ENCODE data around the gene TSTD2.

TSTD2 gene

GRCh38 chr9:97632985-97633858 lies at the start of gene TSTD2, which contains the start of gene NCBP1:
Gene TSTD2, minus strand, starts transcription at chr9:97633368. Its CDS starts 5,806 bp downstream, at chr9:97627562.
Gene NCBP1, plus strand, starts transcription at chr9:97633821. Its CDS starts 61 bp downstream, at chr9:97633882.
- H3K27ac Mint-ChIP-seq = peak within 1 kb of the TSS; percentile 98
- H3K9me3 Mint-ChIP-seq = no peaks in the 10 kb centered on the region
- peak; percentile 94 for ATAC-seq
- peak; percentile 92 to 98 for DNase-seq (ENCODE audit: low spot score in 2 of 2)
- peaks cover 33% of the 10 kb centered on the region for H3K4me1 Mint-ChIP-seq
- H3K4me3 Mint-ChIP-seq = peak within 1 kb of the TSS; percentile 93
- H3K36me3 Mint-ChIP-seq = peaks cover 32% of the 10 kb centered on the region

GRCh38 chr9:97682242-97682641 lies 49.1 kb upstream of the TSTD2 start:
- DNase-seq (ENCODE audit: low spot score in 2 of 2) (no peak), ATAC-seq (no peak)
- peaks cover 7% of the 10 kb centered on the region for H3K4me1 Mint-ChIP-seq
- peaks cover 95% of the 10 kb centered on the region for H3K36me3 Mint-ChIP-seq
- no peak overlapping the region for H3K4me3 Mint-ChIP-seq
- H3K9me3 Mint-ChIP-seq = no peaks in the 10 kb centered on the region
- H3K27ac Mint-ChIP-seq = peak overlapping the region; percentile 79

GRCh38 chr9:97675655-97676054 lies 42.5 kb upstream of the TSTD2 start:
- ATAC-seq (peak; percentile 74), DNase-seq (ENCODE audit: low spot score in 2 of 2) (no peak)
- Mint-ChIP-seq H3K27ac (no peak overlapping the region), H3K4me3 (no peak overlapping the region), H3K36me3 (peaks cover 100% of the 10 kb centered on the region), H3K4me1 (peaks cover 13% of the 10 kb centered on the region), H3K9me3 (no peaks in the 10 kb centered on the region)

GRCh38 chr9:97673922-97674321 lies 40.8 kb upstream of the TSTD2 start:
- Mint-ChIP-seq H3K27ac (peak overlapping the region; percentile 29), H3K36me3 (peaks cover 100% of the 10 kb centered on the region), H3K4me3 (no peak overlapping the region), H3K4me1 (peaks cover 13% of the 10 kb centered on the region), H3K9me3 (no peaks in the 10 kb centered on the region)
- ATAC-seq = no peak
- DNase-seq (ENCODE audit: low spot score in 2 of 2) = no peak

GRCh38 chr9:97672403-97672802 lies 39.2 kb upstream of the TSTD2 start:
- Mint-ChIP-seq H3K4me3 (no peak overlapping the region), H3K9me3 (no peaks in the 10 kb centered on the region), H3K27ac (no peak overlapping the region), H3K36me3 (peaks cover 100% of the 10 kb centered on the region), H3K4me1 (peaks cover 19% of the 10 kb centered on the region)
- DNase-seq (ENCODE audit: low spot score in 2 of 2) (no peak), ATAC-seq (no peak)

GRCh38 chr9:97670586-97670985 lies 37.4 kb upstream of the TSTD2 start:
- Mint-ChIP-seq H3K36me3 (peaks cover 100% of the 10 kb centered on the region), H3K4me3 (no peak overlapping the region), H3K27ac (peak overlapping the region; percentile 38), H3K4me1 (peaks cover 24% of the 10 kb centered on the region), H3K9me3 (no peaks in the 10 kb centered on the region)
- ATAC-seq = no peak
- DNase-seq (ENCODE audit: low spot score in 2 of 2) = no peak

- Mint-ChIP-seq H3K36me3 (peaks cover 100% of the 10 kb centered on the region), H3K27ac (peak overlapping the region; percentile 50), H3K4me1 (peaks cover 27% of the 10 kb centered on the region), H3K9me3 (no peaks in the 10 kb centered on the region), H3K4me3 (no peak overlapping the region)
- ATAC-seq (peak; percentile 51), DNase-seq (ENCODE audit: low spot score in 2 of 2) (no peak)
Measured at GRCh38 chr9:97668485-97668884, 35.3 kb upstream of the TSTD2 start.

- H3K9me3 Mint-ChIP-seq = no peaks in the 10 kb centered on the region
- peaks cover 27% of the 10 kb centered on the region for H3K4me1 Mint-ChIP-seq
- H3K4me3 Mint-ChIP-seq = no peak overlapping the region
- DNase-seq (ENCODE audit: low spot score in 2 of 2) (no peak), ATAC-seq (no peak)
- peak overlapping the region; percentile 35 for H3K27ac Mint-ChIP-seq
- H3K36me3 Mint-ChIP-seq = peaks cover 100% of the 10 kb centered on the region
Measured at GRCh38 chr9:97666907-97667686, 33.9 kb upstream of the TSTD2 start.

GRCh38 chr9:97665742-97666141 lies 32.6 kb upstream of the TSTD2 start:
- Mint-ChIP-seq H3K9me3 (no peaks in the 10 kb centered on the region), H3K36me3 (peaks cover 100% of the 10 kb centered on the region), H3K4me1 (peaks cover 27% of the 10 kb centered on the region), H3K27ac (peak overlapping the region; percentile 35), H3K4me3 (no peak overlapping the region)
- DNase-seq (ENCODE audit: low spot score in 2 of 2) (no peak), ATAC-seq (peak; percentile 34)

GRCh38 chr9:97660847-97661246 lies 27.7 kb upstream of the TSTD2 start:
- H3K9me3 Mint-ChIP-seq = no peaks in the 10 kb centered on the region
- no peak overlapping the region for H3K4me3 Mint-ChIP-seq
- peak overlapping the region; percentile 45 for H3K27ac Mint-ChIP-seq
- no peak for ATAC-seq
- no peak for DNase-seq (ENCODE audit: low spot score in 2 of 2)
- H3K36me3 Mint-ChIP-seq = peaks cover 100% of the 10 kb centered on the region
- H3K4me1 Mint-ChIP-seq = peaks cover 5% of the 10 kb centered on the region

GRCh38 chr9:97660340-97660739 lies 27.2 kb upstream of the TSTD2 start:
- H3K4me1 Mint-ChIP-seq = peaks cover 5% of the 10 kb centered on the region
- ATAC-seq (no peak), DNase-seq (ENCODE audit: low spot score in 2 of 2) (no peak)
- H3K36me3 Mint-ChIP-seq = peaks cover 100% of the 10 kb centered on the region
- H3K27ac Mint-ChIP-seq = peak overlapping the region; percentile 45
- H3K4me3 Mint-ChIP-seq = no peak overlapping the region
- H3K9me3 Mint-ChIP-seq = no peaks in the 10 kb centered on the region

- Mint-ChIP-seq H3K27ac (peak overlapping the region; percentile 29), H3K4me3 (no peak overlapping the region), H3K9me3 (no peaks in the 10 kb centered on the region), H3K4me1 (peaks cover 5% of the 10 kb centered on the region), H3K36me3 (peaks cover 100% of the 10 kb centered on the region)
- no peak for ATAC-seq
- DNase-seq (ENCODE audit: low spot score in 2 of 2) = no peak
Measured at GRCh38 chr9:97659771-97660170, 26.6 kb upstream of the TSTD2 start.

- no peak overlapping the region for H3K4me3 Mint-ChIP-seq
- ATAC-seq (no peak), DNase-seq (ENCODE audit: low spot score in 2 of 2) (no peak)
- no peak overlapping the region for H3K27ac Mint-ChIP-seq
- H3K9me3 Mint-ChIP-seq = no peaks in the 10 kb centered on the region
- H3K4me1 Mint-ChIP-seq = no peaks in the 10 kb centered on the region
- peaks cover 100% of the 10 kb centered on the region for H3K36me3 Mint-ChIP-seq
Measured at GRCh38 chr9:97658707-97659106, 25.5 kb upstream of the TSTD2 start.

GRCh38 chr9:97651646-97652045 lies 18.5 kb upstream of the TSTD2 start:
- ATAC-seq = peak; percentile 65

GRCh38 chr9:97647996-97648395 lies 14.8 kb upstream of the TSTD2 start:
- Mint-ChIP-seq H3K36me3 (peaks cover 100% of the 10 kb centered on the region), H3K4me3 (no peak overlapping the region), H3K27ac (no peak overlapping the region), H3K4me1 (peaks cover 6% of the 10 kb centered on the region), H3K9me3 (no peaks in the 10 kb centered on the region)
- DNase-seq (ENCODE audit: low spot score in 2 of 2) (no peak), ATAC-seq (no peak)

More at GRCh38 chr9:97651646-97652045, 18.5 kb upstream of the TSTD2 start:
- H3K36me3 Mint-ChIP-seq = peaks cover 100% of the 10 kb centered on the region
- H3K27ac Mint-ChIP-seq = peak overlapping the region; percentile 23
- no peak for DNase-seq (ENCODE audit: low spot score in 2 of 2)
- H3K4me1 Mint-ChIP-seq = no peaks in the 10 kb centered on the region
- no peak overlapping the region for H3K4me3 Mint-ChIP-seq
- no peaks in the 10 kb centered on the region for H3K9me3 Mint-ChIP-seq

All from stimulated activated effector memory CD8-positive, alpha-beta T cell treated with anti-CD3 and anti-CD28 coated beads, Interleukin-12 subunit alpha, Interleukin-12 subunit beta, amount 100 ng/mL, for 72 hours (primary cell).